Osteoblast (primary cell): ENCODE data around the gene RPS27L. TPM values are rescaled to one million over a fixed set of nuclear protein-coding genes. Genes with fewer than 3 reads are reported as not detected.
"Not testable (repeated sequence)": the region's sequence is repeated elsewhere in the genome, so short reads cannot be mapped to it uniquely, and the experiment has no call there.

Experiments
- DNase-seq: peaks from one replicate; pipeline ENCODE4 v3.0.0; 2011; ENCODE audit warnings: low spot score, mixed read lengths; ENCODE audit not compliant: insufficient read length; ENCODE audit errors: missing footprints
- H2AFZ ChIP-seq: 2 replicates; pipeline ENCODE4 v1.6.0; 2011; ENCODE audit warnings: mild to moderate bottlenecking, low read length
- H3K27ac ChIP-seq: 2 replicates; pipeline ENCODE4 v1.5.1; 2011; ENCODE audit warnings: mild to moderate bottlenecking, low read depth, low read length, moderate library complexity
- H3K27me3 ChIP-seq: 2 replicates; pipeline ENCODE4 v1.6.0; 2012; ENCODE audit warnings: mild to moderate bottlenecking, control low read depth, inconsistent platforms, low read length, moderate library complexity; ENCODE audit not compliant: insufficient read depth
- H3K36me3 ChIP-seq: 2 replicates; pipeline ENCODE4 v1.5.1; 2011; ENCODE audit warnings: mild to moderate bottlenecking, low read length, control low read depth, moderate library complexity; ENCODE audit not compliant: insufficient read depth
- H3K4me1 ChIP-seq: 2 replicates; pipeline ENCODE4 v1.5.1; 2011; ENCODE audit warnings: mild to moderate bottlenecking, low read length, control low read depth, moderate library complexity; ENCODE audit not compliant: insufficient read depth
- H3K4me2 ChIP-seq: 2 replicates; pipeline ENCODE4 v1.6.0; 2011; ENCODE audit warnings: mild to moderate bottlenecking, low read length; ENCODE audit not compliant: insufficient read depth
- H3K4me3 ChIP-seq: fragments of 200-600 bp; sonication (generic); 3 replicates; pipeline ENCODE4 v1.5.1; 2012; ENCODE audit warnings: mild to moderate bottlenecking, low read length, inconsistent platforms; ENCODE audit not compliant: insufficient read depth
- H3K79me2 ChIP-seq: 2 replicates; pipeline ENCODE4 v1.6.0; 2012; ENCODE audit warnings: mild to moderate bottlenecking, low read length, control low read depth, inconsistent platforms; ENCODE audit not compliant: insufficient read depth
- H3K9me3 ChIP-seq: 2 replicates; pipeline ENCODE4 v1.5.1; 2011; ENCODE audit warnings: low read depth, low read length, control low read depth
- H4K20me1 ChIP-seq: 2 replicates; pipeline ENCODE4 v1.6.0; 2012; ENCODE audit warnings: mild to moderate bottlenecking, low read length, control low read depth; ENCODE audit not compliant: insufficient read depth
- total RNA-seq: library from RNA; depleted of rRNA; stranded (reverse); fragments of >200 nt; gene quantifications from 2 replicates; pipeline ENCODE4 v1.2.3, GENCODE V29; 2012
- TF ChIP-seq, protein P1 (sequence below): IDR thresholded peaks from 2 replicates; pipeline ENCODE4 v1.5.1; 2011; ENCODE audit warnings: mild to moderate bottlenecking, low read depth, low read length, moderate library complexity; ENCODE audit errors: extremely low read depth

RPS27L gene
- total RNA-seq, 1 donor = 281 TPM

GRCh38 chr15:63103416-63103815 lies 53.9 kb downstream of the RPS27L start:
- Histone ChIP-seq H3K4me1 (peaks cover 24% of the 10 kb centered on the region), H3K79me2 (no peaks in the 10 kb centered on the region), H3K27me3 (no peaks in the 10 kb centered on the region), H3K9me3 (no peaks in the 10 kb centered on the region), H3K4me3 (no peak overlapping the region), H3K36me3 (no peaks in the 10 kb centered on the region), H4K20me1 (no peaks in the 10 kb centered on the region), H3K4me2 (no peak overlapping the region), H3K27ac (no peak overlapping the region), H2AFZ (no peak overlapping the region)
- DNase-seq = no peak
- TF ChIP-seq, protein P1, sequence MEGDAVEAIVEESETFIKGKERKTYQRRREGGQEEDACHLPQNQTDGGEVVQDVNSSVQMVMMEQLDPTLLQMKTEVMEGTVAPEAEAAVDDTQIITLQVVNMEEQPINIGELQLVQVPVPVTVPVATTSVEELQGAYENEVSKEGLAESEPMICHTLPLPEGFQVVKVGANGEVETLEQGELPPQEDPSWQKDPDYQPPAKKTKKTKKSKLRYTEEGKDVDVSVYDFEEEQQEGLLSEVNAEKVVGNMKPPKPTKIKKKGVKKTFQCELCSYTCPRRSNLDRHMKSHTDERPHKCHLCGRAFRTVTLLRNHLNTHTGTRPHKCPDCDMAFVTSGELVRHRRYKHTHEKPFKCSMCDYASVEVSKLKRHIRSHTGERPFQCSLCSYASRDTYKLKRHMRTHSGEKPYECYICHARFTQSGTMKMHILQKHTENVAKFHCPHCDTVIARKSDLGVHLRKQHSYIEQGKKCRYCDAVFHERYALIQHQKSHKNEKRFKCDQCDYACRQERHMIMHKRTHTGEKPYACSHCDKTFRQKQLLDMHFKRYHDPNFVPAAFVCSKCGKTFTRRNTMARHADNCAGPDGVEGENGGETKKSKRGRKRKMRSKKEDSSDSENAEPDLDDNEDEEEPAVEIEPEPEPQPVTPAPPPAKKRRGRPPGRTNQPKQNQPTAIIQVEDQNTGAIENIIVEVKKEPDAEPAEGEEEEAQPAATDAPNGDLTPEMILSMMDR = no peak

GRCh38 chr15:63099581-63099980 lies 57.7 kb downstream of the RPS27L start:
- not testable (repeated sequence) for H2AFZ ChIP-seq, H3K36me3 ChIP-seq, H3K79me2 ChIP-seq, H3K4me3 ChIP-seq, H3K27ac ChIP-seq, H3K9me3 ChIP-seq, DNase-seq, H4K20me1 ChIP-seq, H3K27me3 ChIP-seq, H3K4me2 ChIP-seq
- peaks cover 32% of the 10 kb centered on the region for H3K4me1 ChIP-seq

DNA sequence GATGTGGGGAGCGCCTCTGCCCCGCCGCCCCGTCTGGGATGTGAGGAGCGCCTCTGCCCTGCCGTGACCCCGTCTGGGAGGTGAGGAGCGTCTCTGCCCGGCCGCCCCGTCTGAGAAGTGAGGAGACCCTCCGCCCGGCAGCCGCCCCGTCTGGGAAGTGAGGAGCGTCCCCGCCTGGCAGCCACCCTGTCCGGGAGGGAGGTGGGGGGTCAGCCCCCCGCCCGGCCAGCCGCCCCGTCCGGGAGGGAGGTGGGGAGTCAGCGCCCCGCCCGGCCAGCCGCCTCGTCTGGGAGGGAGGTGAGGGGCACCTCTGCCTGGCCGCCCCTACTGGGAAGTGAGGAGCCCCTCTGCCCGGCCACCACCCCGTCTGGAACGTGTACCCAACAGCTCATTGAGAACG lies 58.4 kb downstream of the RPS27L start:
- DNase-seq, H3K4me2 ChIP-seq, H4K20me1 ChIP-seq, H3K9me3 ChIP-seq, H3K4me3 ChIP-seq, H3K36me3 ChIP-seq, H3K27ac ChIP-seq, H3K27me3 ChIP-seq, H3K79me2 ChIP-seq, H2AFZ ChIP-seq: not testable (repeated sequence)
- H3K4me1 ChIP-seq = peaks cover 33% of the 10 kb centered on the region

Other genes with a start within 250 kb of the RPS27L start
- gene TPM1, start 114.7 kb downstream of the RPS27L start, total RNA-seq = 1,563 and 1,708 TPM in 2 replicates
- 51.6 and 52.8 TPM in 2 replicates for gene LACTB, start 35.6 kb downstream of the RPS27L start, total RNA-seq
- 55.7 and 57.5 TPM in 2 replicates for gene RAB8B, start 32.1 kb upstream of the RPS27L start, total RNA-seq
- 17.7 and 21.8 TPM in 2 replicates for gene APH1B, start 120.1 kb upstream of the RPS27L start, total RNA-seq
- 107 and 114 TPM in 2 replicates for gene CA12, start 224.4 kb upstream of the RPS27L start, total RNA-seq